Measurements from ENCODE around the gene NLGN2.

The NLGN2 gene

DNA sequence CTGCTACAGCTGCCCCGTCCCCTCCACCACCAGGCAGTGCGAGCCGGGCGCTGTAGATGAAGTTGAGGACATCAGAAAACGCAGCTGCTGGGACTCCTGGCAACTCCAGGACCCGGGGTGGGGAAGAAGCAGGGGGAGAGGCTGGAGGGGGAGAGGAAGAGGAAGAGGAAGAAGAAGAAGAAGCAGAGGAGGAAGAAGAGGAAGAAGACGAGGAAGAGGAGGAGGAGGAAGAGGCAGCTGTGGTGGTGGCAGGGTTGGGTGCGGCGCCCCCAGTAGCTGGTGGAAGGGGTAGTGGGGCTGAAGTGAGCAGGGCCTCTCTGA lies 58.6 kb downstream of the NLGN2 start:
- no peak for DNase-seq (ENCODE audit: low spot score)

DNA sequence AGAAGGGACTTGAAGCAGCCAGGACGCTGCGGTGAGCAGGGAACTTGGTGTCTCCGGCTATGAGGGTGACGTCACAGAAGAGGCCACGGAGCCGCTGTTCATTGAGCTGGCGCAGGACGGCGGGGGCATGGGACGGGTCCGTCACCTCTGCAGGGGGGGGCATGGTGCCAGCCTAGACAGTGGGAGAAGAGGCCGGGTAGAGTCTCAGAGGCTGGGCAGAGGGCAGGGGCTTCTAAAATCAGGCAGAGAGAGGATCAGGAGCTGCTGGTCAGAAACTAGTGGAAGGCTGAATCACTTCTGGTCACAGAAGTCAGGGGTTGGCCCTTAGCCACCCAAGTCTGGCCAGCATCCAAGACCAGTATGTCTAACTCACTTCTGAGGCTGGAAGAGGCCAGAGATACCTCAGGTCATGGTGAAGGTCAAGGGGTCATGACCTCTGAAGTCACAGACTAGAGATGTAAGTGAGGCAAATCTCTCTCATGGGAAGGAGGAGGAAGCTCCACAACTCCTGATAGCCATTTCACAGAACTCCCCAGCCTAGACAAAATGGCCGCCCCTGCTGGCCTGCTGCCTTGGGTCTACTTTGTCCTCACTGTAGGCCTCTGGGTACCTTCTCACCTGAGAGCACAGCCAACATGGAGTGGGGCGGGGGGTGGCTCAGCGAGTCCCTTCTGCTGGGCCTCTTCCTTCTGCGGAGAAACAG lies 59.1 kb downstream of the NLGN2 start:
- peak; percentile 33 for DNase-seq (ENCODE audit: low spot score)

DNA sequence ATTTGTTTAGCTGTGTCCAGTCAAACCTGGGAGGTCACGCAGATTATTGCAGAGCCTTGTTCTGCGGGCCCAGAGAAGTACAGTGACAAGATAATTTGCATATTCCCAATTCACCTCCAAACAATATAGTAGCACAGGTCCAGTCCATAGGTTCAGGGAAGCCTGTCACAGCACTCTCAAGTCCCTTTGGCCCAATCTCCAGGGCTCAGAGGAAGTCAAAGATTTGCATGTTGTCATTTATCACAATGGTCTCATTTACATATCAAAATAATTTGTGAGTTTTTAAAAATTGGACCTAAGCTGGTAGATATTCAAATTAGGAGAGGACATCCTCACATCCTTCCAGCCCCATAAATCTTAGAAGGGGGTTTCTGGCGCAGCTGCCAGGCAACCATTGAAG lies 59.9 kb downstream of the NLGN2 start:
- DNase-seq (ENCODE audit: low spot score) = no peak

DNA sequence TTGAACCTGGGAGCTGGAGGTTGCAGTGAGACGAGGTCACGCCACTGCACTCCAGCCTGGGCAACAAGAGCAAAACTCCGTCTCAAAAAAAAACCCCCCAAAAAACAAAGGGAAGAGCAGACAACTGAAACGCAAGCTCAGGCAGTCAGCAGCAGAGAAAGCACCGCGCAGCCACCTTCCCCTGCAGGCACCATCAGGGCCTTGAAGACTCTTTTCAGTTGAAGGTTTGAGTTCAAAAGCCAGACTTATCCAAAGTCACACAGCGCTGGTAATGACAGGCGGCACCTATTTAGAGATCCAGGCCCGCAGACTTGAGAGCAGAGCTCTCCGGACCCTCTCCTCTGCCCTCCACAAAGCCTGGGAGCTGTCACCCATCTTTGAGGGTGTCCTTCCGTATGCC lies 60.6 kb downstream of the NLGN2 start:
- DNase-seq (ENCODE audit: low spot score) = no peak

DNA sequence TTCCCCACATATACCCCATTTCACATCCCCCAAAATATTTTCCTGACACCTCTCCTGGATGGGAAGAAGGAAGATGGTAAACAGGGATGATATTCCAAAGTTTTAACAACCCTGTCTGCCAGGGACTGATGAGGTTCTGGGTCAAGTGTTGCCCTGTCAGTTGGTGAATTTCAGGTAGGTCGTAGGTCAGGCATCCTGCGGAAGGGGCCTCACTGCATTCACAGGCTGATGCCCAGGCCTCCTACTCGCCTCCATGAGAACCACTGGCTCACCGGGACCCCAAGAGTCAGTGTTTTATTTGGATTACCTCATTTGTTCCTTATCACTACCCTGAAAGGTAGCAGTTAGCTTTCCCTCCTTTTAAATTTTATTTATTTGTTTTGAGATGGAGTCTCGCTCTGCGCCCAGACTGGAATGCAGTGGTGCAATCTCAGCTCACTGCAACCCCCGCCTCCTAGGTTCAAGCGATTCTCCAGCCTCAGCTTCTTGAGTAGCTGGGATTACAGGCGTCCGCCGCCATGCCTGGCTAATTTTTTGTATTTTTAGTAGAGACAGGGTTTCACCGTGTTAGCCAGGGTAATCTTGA lies 61.3 kb downstream of the NLGN2 start:
- DNase-seq (ENCODE audit: low spot score) = no peak
